SK-N-SH treated with all-trans-retinoic acid at 6 μM for 48 hours (cell line): ENCODE results near the gene RASSF10.

Experiments used
- ATAC-seq: fragments of 200-7000 bp; cut with Tn5 transposase; 3 replicates; pipeline ENCODE4 v1.9.1; 2020; ENCODE audit warnings: mild to moderate bottlenecking, moderate library complexity
- ARNTL ChIP-seq: fragments of 450-650 bp; formaldehyde crosslinking; IDR thresholded peaks from 2 replicates; pipeline ENCODE4 v1.5.0; 2020; ENCODE audit warnings: low read depth, mild to moderate bottlenecking, moderate library complexity, borderline replicate concordance
- BACH2 ChIP-seq: fragments of 250-450 bp; sonication (Bioruptor Pico); IDR thresholded peaks from 2 replicates; pipeline ENCODE4 v1.9.0; 2021; ENCODE audit warnings: mild to moderate bottlenecking, borderline replicate concordance
- CSDC2 ChIP-seq: fragments of 250-450 bp; sonication (Bioruptor Pico); IDR thresholded peaks from 2 replicates; pipeline ENCODE4 v1.5.0; 2020; ENCODE audit warnings: mild to moderate bottlenecking, moderate library complexity
- ESRRG ChIP-seq: fragments of 250-450 bp; sonication (Bioruptor Pico); IDR thresholded peaks from 2 replicates; pipeline ENCODE4 v1.6.1; 2021; ENCODE audit warnings: mild to moderate bottlenecking
- GLIS3 ChIP-seq: fragments of 250-450 bp; sonication (Bioruptor Pico); IDR thresholded peaks from 2 replicates; pipeline ENCODE4 v1.5.0; 2020; ENCODE audit warnings: mild to moderate bottlenecking, moderate library complexity
- ISL1 ChIP-seq: fragments of 250-450 bp; sonication (Bioruptor Pico); IDR thresholded peaks from 2 replicates; pipeline ENCODE4 v2.1.2; 2022; ENCODE audit warnings: mild to moderate bottlenecking, moderate library complexity
- RARB ChIP-seq: fragments of 250-450 bp; sonication (Bioruptor Pico); IDR thresholded peaks from 2 replicates; pipeline ENCODE4 v1.8.0; 2021; ENCODE audit warnings: mild to moderate bottlenecking, moderate library complexity
- SNAI2 ChIP-seq: fragments of 250-450 bp; sonication (Bioruptor Pico); IDR thresholded peaks from 2 replicates; pipeline ENCODE4 v1.5.0; 2020; ENCODE audit warnings: mild to moderate bottlenecking, moderate library complexity
- TCF4 ChIP-seq: fragments of 250-450 bp; sonication (Bioruptor Pico); IDR thresholded peaks from 2 replicates; pipeline ENCODE4 v1.8.0; 2021; ENCODE audit warnings: mild to moderate bottlenecking, moderate library complexity, borderline replicate concordance
- TOX ChIP-seq: fragments of 250-450 bp; sonication (Bioruptor Pico); IDR thresholded peaks from 2 replicates; pipeline ENCODE4 v1.8.0; 2021; ENCODE audit warnings: mild to moderate bottlenecking, moderate library complexity, borderline replicate concordance
- ZC3H10 ChIP-seq: fragments of 250-450 bp; sonication (Bioruptor Pico); IDR thresholded peaks from 2 replicates; pipeline ENCODE4 v1.5.1; 2021; ENCODE audit warnings: mild to moderate bottlenecking, moderate library complexity
- ZFP3 ChIP-seq: fragments of 250-450 bp; sonication (Bioruptor Pico); IDR thresholded peaks from 2 replicates; pipeline ENCODE4 v1.5.0; 2020; ENCODE audit warnings: mild to moderate bottlenecking, moderate library complexity
- ZNF565 ChIP-seq: fragments of 450-650 bp; formaldehyde crosslinking; conservative IDR thresholded peaks from 2 replicates; pipeline ENCODE4 v1.5.0; 2020; ENCODE audit warnings: low read depth, mild to moderate bottlenecking, moderate library complexity
- ZNF70 ChIP-seq: fragments of 450-650 bp; formaldehyde crosslinking; IDR thresholded peaks from 2 replicates; pipeline ENCODE4 v1.5.0; 2020; ENCODE audit warnings: mild to moderate bottlenecking, moderate library complexity
- ZNF8 ChIP-seq: fragments of 450-650 bp; formaldehyde crosslinking; IDR thresholded peaks from 2 replicates; pipeline ENCODE4 v1.5.0; 2020; ENCODE audit warnings: mild to moderate bottlenecking, moderate library complexity
- TF ChIP-seq, protein P1 (sequence below): fragments of 250-450 bp; sonication (Bioruptor Pico); IDR thresholded peaks from 2 replicates; pipeline ENCODE4 v1.5.1; 2020; ENCODE audit warnings: low read depth, mild to moderate bottlenecking, moderate library complexity
- TF ChIP-seq, protein P2 (sequence below): fragments of 250-450 bp; sonication (Bioruptor Pico); IDR thresholded peaks from 2 replicates; pipeline ENCODE4 v1.8.0; 2020; ENCODE audit warnings: mild to moderate bottlenecking, moderate library complexity, borderline replicate concordance
- TF ChIP-seq, protein P3 (sequence below): fragments of 250-450 bp; sonication (Bioruptor Pico); IDR thresholded peaks from 2 replicates; pipeline ENCODE4 v1.5.1; 2021; ENCODE audit warnings: mild to moderate bottlenecking, moderate library complexity
- TF ChIP-seq, protein P4 (sequence below): fragments of 250-450 bp; sonication (Bioruptor Pico); IDR thresholded peaks from 2 replicates; pipeline ENCODE4 v1.8.0; 2021; ENCODE audit warnings: low read depth, mild to moderate bottlenecking, moderate library complexity, borderline replicate concordance

The RASSF10 gene

DNA sequence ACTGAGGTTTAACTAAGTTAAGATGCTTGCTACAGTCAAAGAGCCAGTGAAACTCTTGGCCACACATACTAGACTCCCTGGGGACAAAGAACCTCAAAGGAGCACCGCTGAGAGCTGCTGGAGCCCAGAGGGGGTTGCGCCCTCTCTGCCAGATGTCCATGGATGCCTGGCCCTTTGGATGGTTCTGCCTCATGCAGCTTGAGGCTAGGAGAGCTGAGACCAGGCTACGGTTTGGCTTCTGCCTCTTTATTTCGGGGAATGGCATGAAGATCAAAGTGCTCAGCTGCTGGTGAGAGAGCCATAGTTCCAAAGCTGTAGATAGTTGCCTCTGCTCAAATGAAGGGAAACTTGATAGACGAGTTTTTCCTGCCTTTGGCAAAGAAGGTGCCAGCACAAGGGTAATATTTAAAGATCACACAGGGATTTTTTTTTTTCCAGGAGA, 43.0 kb downstream of the RASSF10 start:
- TF ChIP-seq TOX (no peak), ZFP3 (CRISPR knock-in tag) (no peak), ZNF70 (CRISPR knock-in tag) (no peak), ESRRG (CRISPR knock-in tag) (no peak), CSDC2 (CRISPR knock-in tag) (no peak), ISL1 (CRISPR knock-in tag) (no peak), ZNF8 (no peak), RARB (CRISPR knock-in tag) (no peak)
- TF ChIP-seq, protein P1, sequence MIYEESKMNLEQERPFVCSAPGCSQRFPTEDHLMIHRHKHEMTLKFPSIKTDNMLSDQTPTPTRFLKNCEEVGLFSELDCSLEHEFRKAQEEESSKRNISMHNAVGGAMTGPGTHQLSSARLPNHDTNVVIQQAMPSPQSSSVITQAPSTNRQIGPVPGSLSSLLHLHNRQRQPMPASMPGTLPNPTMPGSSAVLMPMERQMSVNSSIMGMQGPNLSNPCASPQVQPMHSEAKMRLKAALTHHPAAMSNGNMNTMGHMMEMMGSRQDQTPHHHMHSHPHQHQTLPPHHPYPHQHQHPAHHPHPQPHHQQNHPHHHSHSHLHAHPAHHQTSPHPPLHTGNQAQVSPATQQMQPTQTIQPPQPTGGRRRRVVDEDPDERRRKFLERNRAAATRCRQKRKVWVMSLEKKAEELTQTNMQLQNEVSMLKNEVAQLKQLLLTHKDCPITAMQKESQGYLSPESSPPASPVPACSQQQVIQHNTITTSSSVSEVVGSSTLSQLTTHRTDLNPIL (CRISPR knock-in tag): no peak
- TF ChIP-seq, protein P2, sequence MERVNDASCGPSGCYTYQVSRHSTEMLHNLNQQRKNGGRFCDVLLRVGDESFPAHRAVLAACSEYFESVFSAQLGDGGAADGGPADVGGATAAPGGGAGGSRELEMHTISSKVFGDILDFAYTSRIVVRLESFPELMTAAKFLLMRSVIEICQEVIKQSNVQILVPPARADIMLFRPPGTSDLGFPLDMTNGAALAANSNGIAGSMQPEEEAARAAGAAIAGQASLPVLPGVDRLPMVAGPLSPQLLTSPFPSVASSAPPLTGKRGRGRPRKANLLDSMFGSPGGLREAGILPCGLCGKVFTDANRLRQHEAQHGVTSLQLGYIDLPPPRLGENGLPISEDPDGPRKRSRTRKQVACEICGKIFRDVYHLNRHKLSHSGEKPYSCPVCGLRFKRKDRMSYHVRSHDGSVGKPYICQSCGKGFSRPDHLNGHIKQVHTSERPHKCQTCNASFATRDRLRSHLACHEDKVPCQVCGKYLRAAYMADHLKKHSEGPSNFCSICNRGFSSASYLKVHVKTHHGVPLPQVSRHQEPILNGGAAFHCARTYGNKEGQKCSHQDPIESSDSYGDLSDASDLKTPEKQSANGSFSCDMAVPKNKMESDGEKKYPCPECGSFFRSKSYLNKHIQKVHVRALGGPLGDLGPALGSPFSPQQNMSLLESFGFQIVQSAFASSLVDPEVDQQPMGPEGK (CRISPR knock-in tag): no peak
- no peak for ATAC-seq

DNA sequence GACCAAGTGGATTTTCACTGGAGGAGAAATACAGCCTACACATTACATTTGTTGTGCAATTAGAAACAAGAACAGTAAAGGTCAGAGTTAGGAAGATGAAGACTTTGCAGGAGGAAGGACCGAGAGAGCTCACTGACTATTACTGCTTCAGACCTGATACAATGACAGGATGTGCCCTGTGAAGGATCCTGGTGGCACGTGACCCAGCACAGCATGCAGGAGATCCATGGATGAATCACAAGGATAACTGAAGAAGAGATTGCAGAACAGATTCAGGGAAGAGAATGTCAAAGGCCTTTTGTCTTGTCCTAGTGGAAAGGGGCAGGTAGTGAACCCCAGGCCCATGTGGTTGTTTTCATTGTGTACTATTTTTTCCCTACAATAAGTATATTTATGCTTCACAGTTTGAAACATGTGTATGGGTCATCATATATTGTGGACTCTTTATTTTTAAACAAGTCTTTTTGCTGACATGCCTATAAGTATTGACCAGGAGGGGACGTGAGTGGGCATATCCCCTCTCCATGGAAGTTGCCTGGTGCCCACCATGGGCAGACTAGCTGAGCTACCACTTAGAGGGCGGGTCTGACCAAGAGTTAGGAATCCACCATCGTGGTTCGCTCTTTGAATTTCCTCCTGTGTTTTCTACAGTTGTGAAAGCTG, 44.3 kb downstream of the RASSF10 start:
- no peak for TF ChIP-seq ZC3H10
- TF ChIP-seq TCF4: no peak
- no peak for TF ChIP-seq ZNF70 (CRISPR knock-in tag)
- no peak for TF ChIP-seq TOX
- no peak for TF ChIP-seq ARNTL (CRISPR knock-in tag)
- TF ChIP-seq ZFP3 (CRISPR knock-in tag): no peak
- no peak for TF ChIP-seq ZNF8
- ATAC-seq: no peak

DNA sequence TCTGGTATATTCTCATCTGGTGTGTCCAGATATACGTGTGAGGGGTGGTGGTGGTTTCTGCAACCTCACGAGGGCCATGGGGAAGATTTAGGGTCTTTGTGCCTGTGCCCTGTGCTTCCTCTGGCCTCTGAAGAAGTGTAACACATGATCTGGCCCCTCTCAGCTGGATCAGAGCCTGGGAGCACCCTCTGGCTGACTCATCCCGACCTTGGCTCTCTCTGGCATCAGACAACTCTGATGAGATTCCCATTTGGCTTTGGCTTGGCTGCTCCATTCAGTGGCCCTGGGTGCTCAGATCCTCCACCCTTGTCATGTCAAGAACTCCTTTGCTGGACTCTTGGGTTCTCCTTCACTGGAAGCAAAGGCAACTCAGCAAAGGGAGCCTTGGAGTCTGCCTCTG, 45.2 kb downstream of the RASSF10 start:
- TF ChIP-seq, protein P3, sequence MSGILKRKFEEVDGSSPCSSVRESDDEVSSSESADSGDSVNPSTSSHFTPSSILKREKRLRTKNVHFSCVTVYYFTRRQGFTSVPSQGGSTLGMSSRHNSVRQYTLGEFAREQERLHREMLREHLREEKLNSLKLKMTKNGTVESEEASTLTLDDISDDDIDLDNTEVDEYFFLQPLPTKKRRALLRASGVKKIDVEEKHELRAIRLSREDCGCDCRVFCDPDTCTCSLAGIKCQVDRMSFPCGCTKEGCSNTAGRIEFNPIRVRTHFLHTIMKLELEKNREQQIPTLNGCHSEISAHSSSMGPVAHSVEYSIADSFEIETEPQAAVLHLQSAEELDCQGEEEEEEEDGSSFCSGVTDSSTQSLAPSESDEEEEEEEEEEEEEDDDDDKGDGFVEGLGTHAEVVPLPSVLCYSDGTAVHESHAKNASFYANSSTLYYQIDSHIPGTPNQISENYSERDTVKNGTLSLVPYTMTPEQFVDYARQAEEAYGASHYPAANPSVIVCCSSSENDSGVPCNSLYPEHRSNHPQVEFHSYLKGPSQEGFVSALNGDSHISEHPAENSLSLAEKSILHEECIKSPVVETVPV (CRISPR knock-in tag): no peak
- no peak for TF ChIP-seq ESRRG (CRISPR knock-in tag)
- TF ChIP-seq, protein P4, sequence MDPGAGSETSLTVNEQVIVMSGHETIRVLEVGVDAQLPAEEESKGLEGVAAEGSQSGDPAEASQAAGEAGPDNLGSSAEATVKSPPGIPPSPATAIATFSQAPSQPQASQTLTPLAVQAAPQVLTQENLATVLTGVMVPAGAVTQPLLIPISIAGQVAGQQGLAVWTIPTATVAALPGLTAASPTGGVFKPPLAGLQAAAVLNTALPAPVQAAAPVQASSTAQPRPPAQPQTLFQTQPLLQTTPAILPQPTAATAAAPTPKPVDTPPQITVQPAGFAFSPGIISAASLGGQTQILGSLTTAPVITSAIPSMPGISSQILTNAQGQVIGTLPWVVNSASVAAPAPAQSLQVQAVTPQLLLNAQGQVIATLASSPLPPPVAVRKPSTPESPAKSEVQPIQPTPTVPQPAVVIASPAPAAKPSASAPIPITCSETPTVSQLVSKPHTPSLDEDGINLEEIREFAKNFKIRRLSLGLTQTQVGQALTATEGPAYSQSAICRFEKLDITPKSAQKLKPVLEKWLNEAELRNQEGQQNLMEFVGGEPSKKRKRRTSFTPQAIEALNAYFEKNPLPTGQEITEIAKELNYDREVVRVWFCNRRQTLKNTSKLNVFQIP: no peak
- TF ChIP-seq GLIS3: no peak
- TF ChIP-seq SNAI2: no peak
- TF ChIP-seq TOX: no peak
- no peak for TF ChIP-seq ZNF565 (CRISPR knock-in tag)
- TF ChIP-seq ZNF8: no peak
- TF ChIP-seq, protein P2 (CRISPR knock-in tag): no peak
- no peak for TF ChIP-seq RARB (CRISPR knock-in tag)
- no peak for TF ChIP-seq ZFP3 (CRISPR knock-in tag)
- TF ChIP-seq, all 23 proteins: peak for 0
- ATAC-seq: no peak

DNA sequence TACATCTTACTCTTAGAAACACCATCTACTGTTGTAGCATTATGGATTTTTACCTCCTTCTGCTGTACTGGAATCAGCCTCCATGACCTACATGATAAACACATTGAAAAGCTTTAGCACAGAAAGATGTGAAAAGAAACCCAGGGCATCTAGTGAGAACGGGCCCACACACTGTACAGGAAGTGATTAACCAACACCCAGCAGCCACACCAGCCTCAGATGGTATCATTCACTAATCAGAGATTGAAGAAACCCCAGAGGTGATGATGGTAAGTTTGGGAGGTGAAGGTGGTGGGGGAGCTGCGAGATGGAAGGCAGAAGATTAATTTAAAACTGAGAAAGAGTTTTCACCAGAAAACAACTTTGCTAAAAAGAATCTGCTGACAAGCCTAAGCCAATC, 46.1 kb downstream of the RASSF10 start:
- ATAC-seq: no peak

More for the DNA sequence above, 46.1 kb downstream of the RASSF10 start:
- TF ChIP-seq CSDC2 (CRISPR knock-in tag) (no peak), ARNTL (CRISPR knock-in tag) (no peak), TCF4 (no peak), ZFP3 (CRISPR knock-in tag) (no peak), SNAI2 (no peak), TOX (no peak), BACH2 (CRISPR knock-in tag) (no peak), ESRRG (CRISPR knock-in tag) (no peak)
- TF ChIP-seq, protein P4: no peak
- TF ChIP-seq, protein P1 (CRISPR knock-in tag): no peak
